GM12875 (cell line): ENCODE data around the gene XDH.

ENCODE experiments used
- H3K4me3 ChIP-seq: one replicate; pipeline ENCODE4 v1.5.1; 2011; ENCODE audit warnings: low read depth, low read length, control low read depth
- CTCF ChIP-seq: IDR thresholded peaks from 2 replicates; pipeline ENCODE4 v1.5.1; 2011; ENCODE audit warnings: low read depth, mild to moderate bottlenecking, control low read depth, inconsistent platforms, low read length, moderate library complexity, borderline replicate concordance; ENCODE audit not compliant: insufficient read depth

The XDH gene

GRCh38 chr2:31294196-31294595 lies 120.3 kb downstream of the XDH start:
- H3K4me3 ChIP-seq, result no peak overlapping the region
- TF ChIP-seq CTCF, result no peak

GRCh38 chr2:31287654-31288053 lies 126.9 kb downstream of the XDH start:
- no peak overlapping the region for H3K4me3 ChIP-seq
- TF ChIP-seq CTCF, result no peak

- TF ChIP-seq CTCF, result no peak
- no peak overlapping the region for H3K4me3 ChIP-seq
Observed at GRCh38 chr2:31286961-31287550, 127.5 kb downstream of the XDH start.

- no peak overlapping the region for H3K4me3 ChIP-seq
- no peak for TF ChIP-seq CTCF
Observed at GRCh38 chr2:31286230-31286629, 128.3 kb downstream of the XDH start.
